Uterine smooth muscle cell (primary cell): ENCODE results near the gene ZNF677. TPM values are rescaled to one million over a fixed set of nuclear protein-coding genes. Genes with fewer than 3 reads are reported as not detected.

Experiments
- total RNA-seq: library from RNA; depleted of rRNA; stranded (reverse); fragments of >200 nt; gene quantifications from 2 replicates; pipeline ENCODE4 v1.2.3, GENCODE V29; 2014

ZNF677 gene
- total RNA-seq = 11.2 and 11.6 TPM in 2 replicates

DNA sequence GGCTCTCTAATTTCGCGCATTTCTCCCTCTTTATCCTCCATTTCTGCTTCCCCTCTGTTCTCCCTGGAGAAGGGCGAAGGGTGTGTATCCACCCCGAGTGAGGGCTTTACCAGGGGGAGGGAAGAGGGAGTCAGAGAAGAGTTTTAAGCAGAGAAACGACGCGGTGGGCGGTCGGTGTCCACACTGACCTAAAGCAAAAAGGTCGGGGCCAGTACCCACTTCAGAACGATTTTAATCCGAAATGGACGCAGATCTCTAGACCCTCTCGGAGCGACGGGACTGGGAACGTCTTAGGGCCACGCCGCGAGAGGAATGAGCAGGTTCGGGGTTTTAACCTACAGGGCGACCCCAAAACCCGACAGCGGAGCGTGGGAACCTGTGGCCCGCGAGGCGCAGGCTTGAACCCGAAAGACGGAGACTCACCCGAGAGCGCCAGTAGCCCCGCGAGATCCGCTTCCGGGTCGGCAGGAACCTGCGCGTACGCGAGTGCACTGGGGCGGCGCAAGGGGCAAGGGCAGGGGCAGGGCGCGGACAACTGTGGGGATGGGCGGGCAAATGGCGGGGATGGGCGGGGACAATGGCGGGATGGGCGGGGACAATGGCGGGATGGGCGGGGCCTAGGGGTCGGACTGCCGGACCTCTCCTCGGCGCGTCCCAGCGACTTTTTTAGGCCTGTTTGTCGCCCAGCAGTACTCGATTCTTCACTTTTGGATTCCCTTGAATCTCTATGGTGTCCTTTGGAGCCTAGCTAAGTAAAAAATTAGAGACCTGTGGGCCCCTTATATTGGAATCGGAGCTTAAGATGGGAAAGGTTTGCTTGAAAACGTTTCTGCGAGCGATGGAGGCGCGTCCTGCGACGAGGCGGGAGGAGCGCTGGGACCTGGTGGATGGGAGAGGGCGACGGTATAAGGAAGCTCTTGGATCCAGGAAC, at the start of gene ZNF677:
Gene ZNF677, minus strand, starts transcription at position 463 of the 931 bp plus-strand sequence. CDS start 3,323 bp downstream, outside the sequence.

DNA sequence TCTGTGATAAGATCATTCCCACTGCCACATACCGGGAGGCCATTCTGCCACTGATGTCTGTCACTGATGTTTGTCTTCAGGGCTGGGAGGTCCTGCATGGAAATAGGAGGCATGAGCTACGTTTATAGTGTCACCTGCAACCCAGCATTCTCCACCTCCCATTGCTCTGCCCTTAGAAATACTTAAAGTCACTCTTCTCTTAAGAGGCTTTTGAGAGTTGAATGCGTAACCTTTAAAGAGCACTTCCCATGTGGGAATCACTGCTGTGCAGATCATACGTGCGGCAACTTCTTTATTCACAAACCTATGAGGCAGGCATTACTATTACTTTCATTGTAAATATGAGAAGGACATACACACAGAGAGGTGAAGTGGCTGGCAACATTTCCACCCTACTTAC, 12.9 kb upstream of the ZNF677 start, which contains the start of gene VN1R4:
Gene VN1R4, minus strand, starts transcription at position 101 of the 400 bp plus-strand sequence. Its CDS starts 58 bp downstream, at position 43.

DNA sequence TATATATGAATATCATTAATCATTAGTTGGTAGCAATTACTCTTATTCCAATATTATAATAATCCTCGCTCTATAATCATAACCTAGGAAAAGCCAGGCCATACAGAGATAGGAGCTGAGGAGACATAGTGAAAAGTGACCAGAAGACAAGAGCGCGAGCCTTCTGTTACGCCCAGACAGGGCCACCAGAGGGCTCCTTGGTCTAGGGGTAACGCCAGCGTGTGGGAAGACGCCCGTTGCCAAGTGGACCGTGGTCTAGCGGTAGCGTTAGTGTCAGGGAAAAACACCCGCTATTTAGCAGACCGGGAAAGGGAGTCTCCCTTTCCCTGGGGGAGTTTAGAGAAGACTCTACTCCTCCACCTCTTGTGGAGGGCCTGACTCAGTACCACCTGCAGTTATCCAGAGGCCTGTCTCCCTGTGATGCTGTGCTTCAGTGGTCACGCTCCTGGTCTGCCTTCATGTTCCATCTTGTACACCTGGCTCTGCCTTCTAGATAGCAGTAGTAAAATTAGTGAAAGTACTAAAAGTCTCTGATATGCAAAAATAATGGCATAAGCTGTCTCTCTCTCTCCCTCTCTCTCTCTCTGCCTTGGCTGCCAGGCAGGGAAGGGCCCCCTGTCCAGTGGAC, 3.2 kb upstream of the ZNF677 start, which contains the start of gene VN1R2:
Gene VN1R2, plus strand, starts transcription at position 578 of the 628 bp plus-strand sequence. CDS start 84 bp downstream, outside the sequence.

GRCh38 chr19:53192771-53193534, 61.7 kb downstream of the ZNF677 start, which contains the start of gene ZNF665:
Gene ZNF665 (minus strand): TSS chr19:53193358. CDS start chr19:53182898, 10,460 bp downstream.

Other genes with a start within 250 kb of the ZNF677 start
- not detected in 2 replicates for gene ERVV-1, start 241.0 kb downstream of the ZNF677 start, total RNA-seq
- gene ERVV-2, start 210.1 kb downstream of the ZNF677 start, total RNA-seq = not detected in 2 replicates
- 25.5 and 31.2 TPM in 2 replicates for gene ZNF160, start 151.5 kb downstream of the ZNF677 start, total RNA-seq
- 6.1 and 6.3 TPM in 2 replicates for gene ZNF415, start 122.0 kb downstream of the ZNF677 start, total RNA-seq
- 7.6 and 9.9 TPM in 2 replicates for gene ZNF347, start 95.8 kb downstream of the ZNF677 start, total RNA-seq
- gene ZNF665, start 61.5 kb downstream of the ZNF677 start, total RNA-seq = 4.4 and 4.6 TPM in 2 replicates
- gene VN1R2, start 3.4 kb upstream of the ZNF677 start, total RNA-seq = not detected in 2 replicates
- gene VN1R4, start 12.8 kb upstream of the ZNF677 start, total RNA-seq = not detected in 2 replicates
- 8.4 and 9.1 TPM in 2 replicates for gene ZNF845, start 78.9 kb upstream of the ZNF677 start, total RNA-seq
- gene ZNF525, start 110.8 kb upstream of the ZNF677 start, total RNA-seq = 6.5 TPM in 2 replicates
- 14.1 and 14.6 TPM in 2 replicates for gene ZNF765, start 140.3 kb upstream of the ZNF677 start, total RNA-seq
- 13.8 and 14.6 TPM in 2 replicates for gene ZNF761, start 177.1 kb upstream of the ZNF677 start, total RNA-seq
- gene ZNF813, start 212.9 kb upstream of the ZNF677 start, total RNA-seq = 3.0 and 3.1 TPM in 2 replicates